CD14-positive monocyte (primary cell): ENCODE data around the gene VSIR. TPM values are rescaled to one million over a fixed set of nuclear protein-coding genes. Genes with fewer than 3 reads are reported as not detected.

Source experiments
- DNase-seq, 3 donors: peaks; one replicate each; pipeline ENCODE4 v3.0.0-alpha.2; 2011 to 2022
- H2AFZ ChIP-seq: 2 replicates; pipeline ENCODE4 v1.6.0; 2012; ENCODE audit warnings: mild to moderate bottlenecking, low read depth, low read length, inconsistent platforms; ENCODE audit not compliant: insufficient read depth, poor library complexity, severe bottlenecking
- H3K27ac ChIP-seq, 2 donors: 1 replicate in 1 of 2; 2 replicates in 1 of 2; pipeline ENCODE4 v1.5.1; 2012 to 2013; ENCODE audit warnings: low read length in 2 of 2, control low read depth in 1 of 2, inconsistent platforms in 1 of 2, low read depth in 1 of 2, mild to moderate bottlenecking in 1 of 2
- H3K27me3 ChIP-seq, 2 donors: one replicate each; pipeline versions ENCODE4 v1.6.0 to v1.6.1; 2011 to 2013; ENCODE audit warnings: low read length in 2 of 2; ENCODE audit not compliant: control insufficient read depth in 2 of 2, insufficient read depth in 2 of 2
- H3K36me3 ChIP-seq, 2 donors: replicated peaks in 1 of 2; 1 replicate in 1 of 2; 2 replicates in 1 of 2; pipeline versions ENCODE4 v1.5.1 to v1.6.1; 2012 to 2013; ENCODE audit warnings: low read length in 2 of 2, control low read depth in 1 of 2, inconsistent platforms in 1 of 2, mild to moderate bottlenecking in 1 of 2; ENCODE audit not compliant: insufficient read depth in 2 of 2, control insufficient read depth in 1 of 2
- H3K4me1 ChIP-seq, 2 donors: 1 replicate in 1 of 2; 2 replicates in 1 of 2; pipeline versions ENCODE4 v1.5.1 to v1.6.1; 2012 to 2013; ENCODE audit warnings: low read length in 2 of 2, control low read depth in 1 of 2, inconsistent platforms in 1 of 2, mild to moderate bottlenecking in 1 of 2, moderate library complexity in 1 of 2; ENCODE audit not compliant: insufficient read depth in 2 of 2, control insufficient read depth in 1 of 2
- H3K4me2 ChIP-seq: replicated peaks from 2 replicates; pipeline ENCODE3; 2012; ENCODE audit warnings: low read length, moderate library complexity, mild to moderate bottlenecking; ENCODE audit not compliant: poor library complexity, severe bottlenecking; ENCODE audit errors: extremely low read depth
- H3K4me3 ChIP-seq, 3 experiments: fragments of 200-600 bp in 1 of 3; sonication (generic) in 1 of 3; replicated peaks in 1 of 3; 1 replicate in 2 of 3; 2 replicates in 1 of 3; pipeline ENCODE4 v1.5.1; 2011 to 2013; ENCODE audit warnings: low read length in 3 of 3, mild to moderate bottlenecking in 3 of 3, control low read depth in 2 of 3, low read depth in 2 of 3, inconsistent platforms in 1 of 3, moderate library complexity in 1 of 3
- H3K79me2 ChIP-seq: 2 replicates; pipeline ENCODE4 v1.6.0; 2012; ENCODE audit warnings: mild to moderate bottlenecking, control low read depth, inconsistent platforms, low read length, moderate library complexity; ENCODE audit not compliant: insufficient read depth
- H3K9ac ChIP-seq: 2 replicates; pipeline ENCODE4 v1.6.0; 2017; ENCODE audit warnings: low read length, mild to moderate bottlenecking; ENCODE audit not compliant: insufficient read depth, poor library complexity, severe bottlenecking
- H3K9me3 ChIP-seq, 2 donors: replicated peaks in 1 of 2; 1 replicate in 1 of 2; 2 replicates in 1 of 2; pipeline versions ENCODE4 v1.5.1 to v1.6.1; 2012 to 2013; ENCODE audit warnings: low read length in 2 of 2, control low read depth in 1 of 2; ENCODE audit not compliant: control insufficient read depth in 1 of 2, insufficient read depth in 1 of 2
- H4K20me1 ChIP-seq: 2 replicates; pipeline ENCODE4 v1.6.0; 2012; ENCODE audit warnings: mild to moderate bottlenecking, low read length, control low read depth, moderate library complexity; ENCODE audit not compliant: insufficient read depth
- H3K27ac Mint-ChIP-seq, 7 donors: one replicate each; pipeline ENCODE4 v1.8.0; 2020; ENCODE audit warnings: mild to moderate bottlenecking in 7 of 7, mixed read lengths in 7 of 7, moderate library complexity in 6 of 7, inconsistent platforms in 2 of 7
- H3K27me3 Mint-ChIP-seq, 3 donors: one replicate each; pipeline ENCODE4 v1.8.0; 2021 to 2022; ENCODE audit warnings: low read depth in 3 of 3, mild to moderate bottlenecking in 3 of 3, mixed read lengths in 3 of 3, moderate library complexity in 3 of 3, inconsistent platforms in 1 of 3
- H3K36me3 Mint-ChIP-seq, 2 donors: one replicate each; pipeline ENCODE4 v1.8.0; 2020; ENCODE audit warnings: mixed read lengths in 2 of 2, inconsistent platforms in 1 of 2, mild to moderate bottlenecking in 1 of 2
- H3K4me1 Mint-ChIP-seq: one replicate; pipeline ENCODE4 v1.8.0; 2020; ENCODE audit warnings: mild to moderate bottlenecking, mixed read lengths
- H3K4me3 Mint-ChIP-seq, 2 donors: one replicate each; pipeline ENCODE4 v1.8.0; 2020; ENCODE audit warnings: mild to moderate bottlenecking in 2 of 2, mixed read lengths in 2 of 2, moderate library complexity in 1 of 2
- H3K9me3 Mint-ChIP-seq, 7 donors: one replicate each; pipeline ENCODE4 v1.8.0; 2020 to 2022; ENCODE audit warnings: mixed read lengths in 7 of 7, mild to moderate bottlenecking in 6 of 7, moderate library complexity in 6 of 7, inconsistent platforms in 2 of 7
- WGBS: methylation state at CpG from one replicate; pipeline ENCODE4 v1.1.5; 2013; ENCODE audit warnings: missing lambda C conversion rate; ENCODE audit not compliant: insufficient coverage; 5-methylcytosine and 5-hydroxymethylcytosine counted together
- intact Hi-C, 2 donors: fragments of 100-400 bp; cut with micrococcal nuclease; formaldehyde crosslinking; loops; one replicate each; pipeline versions ENCODE4 v1.15.0 to v1.15.1; 2023
- polyA plus RNA-seq, 3 donors: library from polyadenylated mRNA; depleted of rRNA in 1 of 3; unstranded in 2 of 3; stranded (reverse) in 1 of 3; fragments of 300-500 nt in 2 of 3; fragments of >200 nt in 1 of 3; fragmentation: Illumina TruSeq in 2 of 3; gene quantifications; 1 replicate in 2 of 3; 2 replicates in 1 of 3; pipeline ENCODE4 v1.2.3, GENCODE V29; 2012 to 2021
- TF ChIP-seq, protein P1 (sequence below): fragments of 200-600 bp; IDR thresholded peaks from one replicate; pipeline ENCODE4 v1.8.0; 2022; ENCODE audit warnings: antibody characterized with exemption, mild to moderate bottlenecking

VSIR gene
- polyA plus RNA-seq, 3 donors, result 635 to 1,133 (median 801) TPM

DNA sequence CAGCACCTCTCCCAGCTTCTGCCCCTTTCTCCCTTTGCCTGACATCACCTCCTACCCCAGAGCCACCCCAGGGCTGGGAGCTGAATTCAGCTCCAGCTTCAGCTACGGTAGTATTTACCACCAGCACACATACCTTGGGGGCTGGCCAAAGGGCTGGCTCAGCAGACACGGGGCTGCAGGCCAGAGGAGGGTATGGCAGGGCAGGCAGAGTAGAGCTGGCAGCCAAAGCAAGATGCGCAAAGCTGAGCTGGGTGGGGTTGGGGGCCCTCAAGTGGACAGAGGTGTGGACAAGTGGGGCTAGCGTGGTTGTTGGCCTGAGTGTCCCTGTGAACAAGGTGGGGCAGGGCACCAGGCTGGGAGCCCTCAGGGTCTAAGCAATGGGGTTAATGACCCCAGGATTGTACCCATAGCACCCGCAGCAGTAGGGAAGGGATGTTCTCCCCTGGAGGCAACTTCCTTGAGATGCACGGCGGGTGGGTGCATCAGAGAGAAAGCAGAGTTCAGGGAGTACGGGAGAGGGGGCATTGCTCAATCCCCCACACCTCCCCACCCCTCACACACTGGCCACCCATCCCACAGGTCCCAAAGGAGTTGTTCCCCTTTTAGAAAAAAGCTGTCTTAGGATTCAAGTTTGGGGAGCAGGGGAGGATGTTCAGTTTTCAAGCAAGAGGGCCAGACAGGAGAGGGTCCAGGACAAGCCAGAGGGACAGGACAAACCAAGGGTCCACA is 8.0 kb downstream of the VSIR start:
- H4K20me1 ChIP-seq, result peaks cover 100% of the 10 kb centered on the region
- 76% methylated on average over 3 of the region's 8 CpGs for WGBS
- H3K4me2 ChIP-seq, result peak overlapping the region; percentile 99
- H3K9ac ChIP-seq, result peak overlapping the region; percentile 37
- H3K27ac ChIP-seq, result peak overlapping the region; percentile 90 to 92
- peaks cover 93 to 94% of the 10 kb centered on the region in 2 donors for H3K36me3 ChIP-seq
- intact Hi-C loops, result loop anchor here in 1 of 2 donors (5.0 kb wide), 1 partner anchor 38 kb away; no protein-coding TSS in a partner anchor
- peaks cover 100% of the 10 kb centered on the region in 2 donors for H3K4me1 ChIP-seq
- Mint-ChIP-seq H3K4me1 (peaks cover 94% of the 10 kb centered on the region), H3K27ac (peak overlapping the region; percentile 81 to 96 (median 87)), H3K36me3 (peaks cover 88 to 98% of the 10 kb centered on the region in 2 donors), H3K27me3 (peaks cover 0 to 4% (median 2%) of the 10 kb centered on the region in 3 donors), H3K9me3 (peaks cover 0 to 2% (median 0%) of the 10 kb centered on the region in 7 donors), H3K4me3 (peak overlapping the region; percentile 59 to 77)
- H3K27me3 ChIP-seq, result no peaks in the 10 kb centered on the region
- peaks cover 100% of the 10 kb centered on the region for H3K79me2 ChIP-seq
- H3K9me3 ChIP-seq, result no peaks in the 10 kb centered on the region
- TF ChIP-seq, protein P1, sequence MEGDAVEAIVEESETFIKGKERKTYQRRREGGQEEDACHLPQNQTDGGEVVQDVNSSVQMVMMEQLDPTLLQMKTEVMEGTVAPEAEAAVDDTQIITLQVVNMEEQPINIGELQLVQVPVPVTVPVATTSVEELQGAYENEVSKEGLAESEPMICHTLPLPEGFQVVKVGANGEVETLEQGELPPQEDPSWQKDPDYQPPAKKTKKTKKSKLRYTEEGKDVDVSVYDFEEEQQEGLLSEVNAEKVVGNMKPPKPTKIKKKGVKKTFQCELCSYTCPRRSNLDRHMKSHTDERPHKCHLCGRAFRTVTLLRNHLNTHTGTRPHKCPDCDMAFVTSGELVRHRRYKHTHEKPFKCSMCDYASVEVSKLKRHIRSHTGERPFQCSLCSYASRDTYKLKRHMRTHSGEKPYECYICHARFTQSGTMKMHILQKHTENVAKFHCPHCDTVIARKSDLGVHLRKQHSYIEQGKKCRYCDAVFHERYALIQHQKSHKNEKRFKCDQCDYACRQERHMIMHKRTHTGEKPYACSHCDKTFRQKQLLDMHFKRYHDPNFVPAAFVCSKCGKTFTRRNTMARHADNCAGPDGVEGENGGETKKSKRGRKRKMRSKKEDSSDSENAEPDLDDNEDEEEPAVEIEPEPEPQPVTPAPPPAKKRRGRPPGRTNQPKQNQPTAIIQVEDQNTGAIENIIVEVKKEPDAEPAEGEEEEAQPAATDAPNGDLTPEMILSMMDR, result no peak
- no peak overlapping the region for H2AFZ ChIP-seq
- peak overlapping the region in 1 of 3 experiments; percentile 99 for H3K4me3 ChIP-seq
- DNase-seq, result peak in 1 of 3 donors; percentile 46

- Mint-ChIP-seq H3K36me3 (peaks cover 89 to 96% of the 10 kb centered on the region in 2 donors), H3K4me3 (peak overlapping the region in 1 of 2 donors; percentile 40), H3K9me3 (no peaks in the 10 kb centered on the region), H3K27me3 (peaks cover 0 to 4% (median 0%) of the 10 kb centered on the region in 3 donors), H3K27ac (peak overlapping the region; percentile 70 to 96 (median 86)), H3K4me1 (peaks cover 94% of the 10 kb centered on the region)
- Histone ChIP-seq H3K27me3 (no peaks in the 10 kb centered on the region), H3K36me3 (peaks cover 92 to 94% of the 10 kb centered on the region in 2 donors), H2AFZ (no peak overlapping the region), H3K4me3 (peak overlapping the region in 1 of 3 experiments; percentile 99), H3K9me3 (no peaks in the 10 kb centered on the region), H3K4me1 (peaks cover 94 to 96% of the 10 kb centered on the region in 2 donors), H3K27ac (peak overlapping the region; percentile 10 to 92), H3K4me2 (peak overlapping the region; percentile 99), H3K9ac (no peak overlapping the region), H3K79me2 (peaks cover 98% of the 10 kb centered on the region), H4K20me1 (peaks cover 96% of the 10 kb centered on the region)
- 81% methylated on average over 9 of the region's 11 CpGs for WGBS
- intact Hi-C loops, result no loop called here
- TF ChIP-seq, protein P1, result no peak
- no peak for DNase-seq
These were observed 9.8 kb downstream of the VSIR start for GRCh38 chr10:71763352-71764127.
